ENCODE data around the gene TRIM47.
A peak's percentile ranks its signal among the peaks of the same experiment; 100 is the strongest.

DNA sequence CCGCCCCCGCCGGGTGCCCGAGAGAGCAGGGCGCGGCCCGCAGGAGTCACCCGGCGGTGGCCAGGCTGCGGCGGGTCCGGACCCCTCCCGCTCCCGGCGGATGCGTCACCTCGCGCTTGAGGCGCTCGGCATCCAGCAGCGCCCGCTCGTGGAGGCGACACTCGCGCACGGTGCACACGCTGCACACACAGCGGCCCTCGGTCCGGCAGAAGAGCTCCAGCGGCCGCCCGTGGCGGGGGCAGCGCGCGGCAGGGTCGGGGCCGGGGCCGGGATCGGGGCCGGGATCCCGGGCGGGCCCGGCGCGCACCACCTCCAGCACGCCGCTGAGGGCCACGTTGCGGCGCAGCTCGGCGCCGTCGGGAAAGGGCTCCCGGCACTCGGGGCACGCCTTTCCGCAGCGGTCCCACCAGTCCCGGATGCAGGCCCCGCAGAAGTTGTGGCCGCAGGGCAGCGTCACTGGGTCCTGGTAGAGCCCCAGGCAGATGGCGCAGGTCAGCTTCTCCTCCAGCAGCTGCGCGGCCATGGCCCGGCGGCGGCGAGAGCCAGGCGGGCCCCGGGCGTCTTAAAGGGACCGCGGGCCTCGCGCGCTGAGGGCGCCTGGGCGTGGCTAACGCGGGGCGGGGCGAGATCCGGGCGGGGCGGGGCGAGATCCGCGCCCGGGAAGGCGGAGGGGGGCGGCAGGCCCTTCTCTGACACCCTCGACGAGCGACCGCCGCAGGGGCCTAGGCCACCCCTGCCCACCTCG lies 18.2 kb upstream of the TRIM47 start, which contains the start of gene TRIM65:
- TF ChIP-seq ZSCAN5A (CRISPR knock-in tag; IDR thresholded peaks at IDR 0.05; ENCODE audit: borderline replicate concordance) = 0 out of 2 replicates have a peak, but pooled peaks have one; percentile 35
- TF ChIP-seq EHMT2 (IDR thresholded peaks at IDR 0.05; ENCODE audit: borderline replicate concordance, low read depth, low read length) = no peak

Measured in HepG2 (cell line).